GM12873 (cell line): ENCODE measurements around the gene TCF19.

Experiments used
- TF ChIP-seq, protein P1 (sequence below): IDR thresholded peaks from 2 replicates; pipeline ENCODE4 v1.5.1; 2012; ENCODE audit warnings: low read depth, mild to moderate bottlenecking, moderate library complexity, low read length, control low read depth; ENCODE audit not compliant: insufficient read depth; ENCODE audit errors: missing control alignments

The TCF19 gene, protein sequence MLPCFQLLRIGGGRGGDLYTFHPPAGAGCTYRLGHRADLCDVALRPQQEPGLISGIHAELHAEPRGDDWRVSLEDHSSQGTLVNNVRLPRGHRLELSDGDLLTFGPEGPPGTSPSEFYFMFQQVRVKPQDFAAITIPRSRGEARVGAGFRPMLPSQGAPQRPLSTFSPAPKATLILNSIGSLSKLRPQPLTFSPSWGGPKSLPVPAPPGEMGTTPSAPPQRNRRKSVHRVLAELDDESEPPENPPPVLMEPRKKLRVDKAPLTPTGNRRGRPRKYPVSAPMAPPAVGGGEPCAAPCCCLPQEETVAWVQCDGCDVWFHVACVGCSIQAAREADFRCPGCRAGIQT

GRCh38 chr6:31158140-31158862 is at the start of gene TCF19:
Gene TCF19 (plus strand): TSS chr6:31158589. CDS start chr6:31159470, 881 bp downstream.
- TF ChIP-seq, protein P1, sequence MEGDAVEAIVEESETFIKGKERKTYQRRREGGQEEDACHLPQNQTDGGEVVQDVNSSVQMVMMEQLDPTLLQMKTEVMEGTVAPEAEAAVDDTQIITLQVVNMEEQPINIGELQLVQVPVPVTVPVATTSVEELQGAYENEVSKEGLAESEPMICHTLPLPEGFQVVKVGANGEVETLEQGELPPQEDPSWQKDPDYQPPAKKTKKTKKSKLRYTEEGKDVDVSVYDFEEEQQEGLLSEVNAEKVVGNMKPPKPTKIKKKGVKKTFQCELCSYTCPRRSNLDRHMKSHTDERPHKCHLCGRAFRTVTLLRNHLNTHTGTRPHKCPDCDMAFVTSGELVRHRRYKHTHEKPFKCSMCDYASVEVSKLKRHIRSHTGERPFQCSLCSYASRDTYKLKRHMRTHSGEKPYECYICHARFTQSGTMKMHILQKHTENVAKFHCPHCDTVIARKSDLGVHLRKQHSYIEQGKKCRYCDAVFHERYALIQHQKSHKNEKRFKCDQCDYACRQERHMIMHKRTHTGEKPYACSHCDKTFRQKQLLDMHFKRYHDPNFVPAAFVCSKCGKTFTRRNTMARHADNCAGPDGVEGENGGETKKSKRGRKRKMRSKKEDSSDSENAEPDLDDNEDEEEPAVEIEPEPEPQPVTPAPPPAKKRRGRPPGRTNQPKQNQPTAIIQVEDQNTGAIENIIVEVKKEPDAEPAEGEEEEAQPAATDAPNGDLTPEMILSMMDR: no peak

- TF ChIP-seq, protein P1: no peak
Observed at GRCh38 chr6:31110825-31111582, 47.4 kb upstream of the TCF19 start.

- TF ChIP-seq, protein P1: no peak
Observed at GRCh38 chr6:31111712-31112111, 46.7 kb upstream of the TCF19 start.

DNA sequence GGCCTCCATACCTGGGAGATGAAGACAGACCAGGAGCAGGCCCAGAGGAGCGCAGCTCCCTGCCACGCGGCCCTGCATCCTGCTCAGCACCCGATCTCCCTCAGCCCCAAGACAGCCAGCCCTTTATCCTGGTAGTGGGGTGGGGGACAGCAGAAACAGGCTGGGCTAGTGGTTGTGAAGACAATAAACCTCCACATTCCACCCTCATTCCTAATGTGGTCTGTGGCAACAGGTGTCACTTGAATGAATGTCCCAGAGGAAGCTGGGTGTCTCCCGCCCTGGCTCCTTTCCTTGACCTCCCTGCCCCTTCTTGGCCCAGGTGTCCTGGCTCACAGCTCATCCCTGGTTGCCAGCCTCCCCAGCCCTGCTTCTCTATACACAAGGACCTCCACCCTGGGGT is 45.9 kb upstream of the TCF19 start, which contains the start of gene C6orf15:
TSS of gene C6orf15 (minus strand) at position 98 of the 400 bp plus-strand sequence. CDS start at position 78, 20 bp downstream.
- TF ChIP-seq, protein P1: no peak

DNA sequence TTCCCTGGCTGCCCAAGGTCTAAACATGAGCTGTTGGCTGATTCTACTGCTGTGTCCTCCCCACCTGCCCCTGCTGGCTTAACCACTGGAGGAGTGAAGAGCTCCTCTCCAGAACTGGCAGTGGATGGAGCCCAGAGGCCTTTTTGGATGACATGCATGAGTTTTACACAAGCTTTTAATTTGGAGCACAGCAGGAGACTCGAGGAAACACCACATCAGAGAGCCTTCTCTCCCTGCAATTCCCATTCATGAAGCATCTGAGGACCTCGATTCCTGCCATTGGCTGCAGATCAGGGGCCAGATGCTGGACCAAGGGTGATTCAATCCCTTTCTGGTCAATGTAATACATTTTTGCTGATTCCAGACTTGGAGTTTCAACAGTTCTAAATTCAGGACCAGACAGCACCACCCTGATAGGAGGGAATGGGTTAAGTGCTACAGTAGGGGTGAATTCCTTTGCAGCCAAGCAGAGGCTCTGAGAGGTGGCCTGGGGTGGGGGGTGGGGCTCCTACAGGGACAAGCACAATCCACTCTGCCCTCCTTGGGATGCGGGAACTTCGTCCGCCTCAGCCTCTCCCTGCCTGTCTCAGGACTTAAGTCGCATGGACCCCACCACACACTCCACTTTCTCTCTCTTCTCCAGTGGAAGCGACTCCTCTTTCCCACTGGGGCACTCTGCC is 44.4 kb upstream of the TCF19 start:
- TF ChIP-seq, protein P1: no peak

DNA sequence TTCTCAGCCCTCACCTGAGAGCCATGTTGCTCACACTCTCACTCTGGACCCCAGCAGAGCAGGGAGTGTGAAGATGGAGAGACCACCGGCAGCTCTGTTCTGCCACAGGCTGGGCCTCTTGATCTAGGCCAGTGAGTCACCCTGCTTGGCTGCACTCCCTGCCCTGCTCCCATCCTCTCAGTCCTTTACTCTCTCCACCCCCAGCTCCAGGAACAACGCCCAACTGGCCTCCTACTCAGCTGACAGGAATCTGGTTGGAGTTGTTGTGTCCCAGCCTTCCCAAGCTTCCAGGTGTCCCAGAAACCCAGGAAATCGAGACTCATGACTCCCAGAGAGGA is 43.9 kb upstream of the TCF19 start, which contains the start of gene PSORS1C1:
TSS of gene PSORS1C1 (plus strand) at position 260 of the 338 bp plus-strand sequence. CDS start 14,833 bp downstream, outside the sequence.
- TF ChIP-seq, protein P1: no peak
